K562 (cell line): Measurements from ENCODE around the gene POM121L12.

ENCODE experiments used
- CHD2 ChIP-seq: IDR thresholded peaks from 2 replicates; pipeline ENCODE4 v1.6.1; 2011; ENCODE audit warnings: low read depth, low read length
- MCM2 ChIP-seq: fragments of 450-650 bp; IDR thresholded peaks from 2 replicates; pipeline ENCODE4 v1.6.1; 2017; ENCODE audit warnings: low read depth, mild to moderate bottlenecking
- POLR2A ChIP-seq: fragments of 450-650 bp; conservative IDR thresholded peaks from 2 replicates; pipeline ENCODE4 v1.6.1; 2016
- RAD21 ChIP-seq, 2 experiments: fragments of 250-450 bp in 1 of 2; fragments of 450-650 bp in 1 of 2; sonication (Bioruptor Pico) in 1 of 2; formaldehyde crosslinking in 1 of 2; IDR thresholded peaks in 1 of 2; conservative IDR thresholded peaks in 1 of 2; 2 replicates each; pipeline versions ENCODE4 v1.4.0 to v1.8.0; 2020 to 2022; ENCODE audit warnings: mild to moderate bottlenecking in 2 of 2, moderate library complexity in 1 of 2
- RBM15 ChIP-seq: fragments of 200-400 bp; formaldehyde crosslinking; IDR thresholded peaks from 2 replicates; pipeline ENCODE4 v1.6.1; 2018; ENCODE audit warnings: mild to moderate bottlenecking, low read length, moderate library complexity; ENCODE audit not compliant: insufficient read depth
- ZFP1 ChIP-seq: fragments of 450-650 bp; formaldehyde crosslinking; IDR thresholded peaks from 2 replicates; pipeline ENCODE4 v1.4.0; 2020; ENCODE audit warnings: mild to moderate bottlenecking, mixed read lengths
- TF ChIP-seq, protein P1 (sequence below): fragments of 450-650 bp; IDR thresholded peaks from 2 replicates; pipeline ENCODE4 v1.6.1; 2017; ENCODE audit warnings: antibody characterized with exemption, mild to moderate bottlenecking
- TF ChIP-seq, protein P2 (sequence below), 3 experiments: IDR thresholded peaks in 2 of 3; conservative IDR thresholded peaks in 1 of 3; 2 replicates each; pipeline ENCODE4 v1.5.1; 2011 to 2012; ENCODE audit warnings: low read length in 3 of 3, mild to moderate bottlenecking in 3 of 3, control low read depth in 2 of 3, improper control_type of control experiment in 1 of 3, inconsistent platforms in 1 of 3, low read depth in 1 of 3, mixed read lengths in 1 of 3, moderate library complexity in 1 of 3; ENCODE audit not compliant: insufficient read depth in 2 of 3
- TF ChIP-seq, protein P3 (sequence below): fragments of 450-650 bp; IDR thresholded peaks from 2 replicates; pipeline ENCODE4 v1.6.1; 2016
- TF ChIP-seq, protein P4 (sequence below): fragments of 450-650 bp; formaldehyde crosslinking; IDR thresholded peaks from 2 replicates; pipeline ENCODE4 v1.4.0; 2020; ENCODE audit warnings: mild to moderate bottlenecking, moderate library complexity
- TF ChIP-seq, protein P5 (sequence below), 2 experiments: fragments of 450-650 bp; formaldehyde crosslinking in 1 of 2; IDR thresholded peaks; 2 replicates each; pipeline versions ENCODE4 v1.4.0 to v1.6.1; 2014 to 2020; ENCODE audit warnings: mild to moderate bottlenecking in 2 of 2, borderline replicate concordance in 1 of 2, low read depth in 1 of 2

DNA sequence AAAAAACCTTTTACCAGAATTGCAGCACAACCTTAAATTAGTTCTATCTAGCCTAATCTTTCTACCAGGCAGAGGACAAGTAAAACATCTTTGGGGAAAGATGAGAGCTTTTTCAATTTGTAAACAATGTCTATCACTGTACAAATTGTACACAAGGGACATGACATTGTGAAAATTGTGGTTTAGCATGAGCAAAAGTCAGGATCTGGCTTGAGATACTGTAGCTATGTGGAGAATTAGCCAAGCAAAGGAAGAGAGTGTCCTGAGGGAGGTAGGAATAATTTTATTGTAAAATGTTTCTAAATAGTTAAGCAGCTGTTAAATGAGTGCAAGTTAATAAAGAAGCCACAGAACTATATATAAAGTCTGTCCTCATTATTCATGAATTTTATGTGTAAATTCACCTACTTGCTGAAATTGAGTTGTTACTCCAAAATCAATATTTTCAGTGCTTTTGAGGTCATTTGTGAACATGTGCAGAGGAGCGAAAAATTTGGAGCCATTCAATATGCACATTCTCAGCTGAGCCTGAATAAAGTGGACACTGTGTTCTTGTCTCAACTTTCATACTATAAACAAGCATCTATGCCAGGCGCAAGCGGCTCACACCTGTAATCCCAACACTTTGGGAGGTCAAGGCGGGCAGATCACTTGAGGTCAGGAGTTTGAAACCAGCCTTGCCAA lies 42.8 kb upstream of the POM121L12 start:
- TF ChIP-seq, protein P1, sequence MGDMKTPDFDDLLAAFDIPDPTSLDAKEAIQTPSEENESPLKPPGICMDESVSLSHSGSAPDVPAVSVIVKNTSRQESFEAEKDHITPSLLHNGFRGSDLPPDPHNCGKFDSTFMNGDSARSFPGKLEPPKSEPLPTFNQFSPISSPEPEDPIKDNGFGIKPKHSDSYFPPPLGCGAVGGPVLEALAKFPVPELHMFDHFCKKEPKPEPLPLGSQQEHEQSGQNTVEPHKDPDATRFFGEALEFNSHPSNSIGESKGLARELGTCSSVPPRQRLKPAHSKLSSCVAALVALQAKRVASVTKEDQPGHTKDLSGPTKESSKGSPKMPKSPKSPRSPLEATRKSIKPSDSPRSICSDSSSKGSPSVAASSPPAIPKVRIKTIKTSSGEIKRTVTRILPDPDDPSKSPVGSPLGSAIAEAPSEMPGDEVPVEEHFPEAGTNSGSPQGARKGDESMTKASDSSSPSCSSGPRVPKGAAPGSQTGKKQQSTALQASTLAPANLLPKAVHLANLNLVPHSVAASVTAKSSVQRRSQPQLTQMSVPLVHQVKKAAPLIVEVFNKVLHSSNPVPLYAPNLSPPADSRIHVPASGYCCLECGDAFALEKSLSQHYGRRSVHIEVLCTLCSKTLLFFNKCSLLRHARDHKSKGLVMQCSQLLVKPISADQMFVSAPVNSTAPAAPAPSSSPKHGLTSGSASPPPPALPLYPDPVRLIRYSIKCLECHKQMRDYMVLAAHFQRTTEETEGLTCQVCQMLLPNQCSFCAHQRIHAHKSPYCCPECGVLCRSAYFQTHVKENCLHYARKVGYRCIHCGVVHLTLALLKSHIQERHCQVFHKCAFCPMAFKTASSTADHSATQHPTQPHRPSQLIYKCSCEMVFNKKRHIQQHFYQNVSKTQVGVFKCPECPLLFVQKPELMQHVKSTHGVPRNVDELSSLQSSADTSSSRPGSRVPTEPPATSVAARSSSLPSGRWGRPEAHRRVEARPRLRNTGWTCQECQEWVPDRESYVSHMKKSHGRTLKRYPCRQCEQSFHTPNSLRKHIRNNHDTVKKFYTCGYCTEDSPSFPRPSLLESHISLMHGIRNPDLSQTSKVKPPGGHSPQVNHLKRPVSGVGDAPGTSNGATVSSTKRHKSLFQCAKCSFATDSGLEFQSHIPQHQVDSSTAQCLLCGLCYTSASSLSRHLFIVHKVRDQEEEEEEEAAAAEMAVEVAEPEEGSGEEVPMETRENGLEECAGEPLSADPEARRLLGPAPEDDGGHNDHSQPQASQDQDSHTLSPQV = no peak
- TF ChIP-seq RBM15 (no peak), POLR2A (no peak), ZFP1 (CRISPR knock-in tag) (no peak), MCM2 (no peak), CHD2 (no peak), RAD21 (CRISPR knock-in tag; conservative IDR thresholded peaks at IDR 0.05 in 1 of 2, IDR thresholded peaks at IDR 0.05 in 1 of 2) (no peak)
- TF ChIP-seq, protein P2, sequence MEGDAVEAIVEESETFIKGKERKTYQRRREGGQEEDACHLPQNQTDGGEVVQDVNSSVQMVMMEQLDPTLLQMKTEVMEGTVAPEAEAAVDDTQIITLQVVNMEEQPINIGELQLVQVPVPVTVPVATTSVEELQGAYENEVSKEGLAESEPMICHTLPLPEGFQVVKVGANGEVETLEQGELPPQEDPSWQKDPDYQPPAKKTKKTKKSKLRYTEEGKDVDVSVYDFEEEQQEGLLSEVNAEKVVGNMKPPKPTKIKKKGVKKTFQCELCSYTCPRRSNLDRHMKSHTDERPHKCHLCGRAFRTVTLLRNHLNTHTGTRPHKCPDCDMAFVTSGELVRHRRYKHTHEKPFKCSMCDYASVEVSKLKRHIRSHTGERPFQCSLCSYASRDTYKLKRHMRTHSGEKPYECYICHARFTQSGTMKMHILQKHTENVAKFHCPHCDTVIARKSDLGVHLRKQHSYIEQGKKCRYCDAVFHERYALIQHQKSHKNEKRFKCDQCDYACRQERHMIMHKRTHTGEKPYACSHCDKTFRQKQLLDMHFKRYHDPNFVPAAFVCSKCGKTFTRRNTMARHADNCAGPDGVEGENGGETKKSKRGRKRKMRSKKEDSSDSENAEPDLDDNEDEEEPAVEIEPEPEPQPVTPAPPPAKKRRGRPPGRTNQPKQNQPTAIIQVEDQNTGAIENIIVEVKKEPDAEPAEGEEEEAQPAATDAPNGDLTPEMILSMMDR (IDR thresholded peaks at IDR 0.05 in 2 of 3, conservative IDR thresholded peaks at IDR 0.05 in 1 of 3; ENCODE audit: insufficient read depth in 2 of 3, low read depth in 1 of 3, low read length in 3 of 3) = no peak
- TF ChIP-seq, protein P3, sequence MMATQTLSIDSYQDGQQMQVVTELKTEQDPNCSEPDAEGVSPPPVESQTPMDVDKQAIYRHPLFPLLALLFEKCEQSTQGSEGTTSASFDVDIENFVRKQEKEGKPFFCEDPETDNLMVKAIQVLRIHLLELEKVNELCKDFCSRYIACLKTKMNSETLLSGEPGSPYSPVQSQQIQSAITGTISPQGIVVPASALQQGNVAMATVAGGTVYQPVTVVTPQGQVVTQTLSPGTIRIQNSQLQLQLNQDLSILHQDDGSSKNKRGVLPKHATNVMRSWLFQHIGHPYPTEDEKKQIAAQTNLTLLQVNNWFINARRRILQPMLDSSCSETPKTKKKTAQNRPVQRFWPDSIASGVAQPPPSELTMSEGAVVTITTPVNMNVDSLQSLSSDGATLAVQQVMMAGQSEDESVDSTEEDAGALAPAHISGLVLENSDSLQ = no peak
- TF ChIP-seq, protein P4, sequence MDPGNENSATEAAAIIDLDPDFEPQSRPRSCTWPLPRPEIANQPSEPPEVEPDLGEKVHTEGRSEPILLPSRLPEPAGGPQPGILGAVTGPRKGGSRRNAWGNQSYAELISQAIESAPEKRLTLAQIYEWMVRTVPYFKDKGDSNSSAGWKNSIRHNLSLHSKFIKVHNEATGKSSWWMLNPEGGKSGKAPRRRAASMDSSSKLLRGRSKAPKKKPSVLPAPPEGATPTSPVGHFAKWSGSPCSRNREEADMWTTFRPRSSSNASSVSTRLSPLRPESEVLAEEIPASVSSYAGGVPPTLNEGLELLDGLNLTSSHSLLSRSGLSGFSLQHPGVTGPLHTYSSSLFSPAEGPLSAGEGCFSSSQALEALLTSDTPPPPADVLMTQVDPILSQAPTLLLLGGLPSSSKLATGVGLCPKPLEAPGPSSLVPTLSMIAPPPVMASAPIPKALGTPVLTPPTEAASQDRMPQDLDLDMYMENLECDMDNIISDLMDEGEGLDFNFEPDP (CRISPR knock-in tag) = no peak
- TF ChIP-seq, protein P5, sequence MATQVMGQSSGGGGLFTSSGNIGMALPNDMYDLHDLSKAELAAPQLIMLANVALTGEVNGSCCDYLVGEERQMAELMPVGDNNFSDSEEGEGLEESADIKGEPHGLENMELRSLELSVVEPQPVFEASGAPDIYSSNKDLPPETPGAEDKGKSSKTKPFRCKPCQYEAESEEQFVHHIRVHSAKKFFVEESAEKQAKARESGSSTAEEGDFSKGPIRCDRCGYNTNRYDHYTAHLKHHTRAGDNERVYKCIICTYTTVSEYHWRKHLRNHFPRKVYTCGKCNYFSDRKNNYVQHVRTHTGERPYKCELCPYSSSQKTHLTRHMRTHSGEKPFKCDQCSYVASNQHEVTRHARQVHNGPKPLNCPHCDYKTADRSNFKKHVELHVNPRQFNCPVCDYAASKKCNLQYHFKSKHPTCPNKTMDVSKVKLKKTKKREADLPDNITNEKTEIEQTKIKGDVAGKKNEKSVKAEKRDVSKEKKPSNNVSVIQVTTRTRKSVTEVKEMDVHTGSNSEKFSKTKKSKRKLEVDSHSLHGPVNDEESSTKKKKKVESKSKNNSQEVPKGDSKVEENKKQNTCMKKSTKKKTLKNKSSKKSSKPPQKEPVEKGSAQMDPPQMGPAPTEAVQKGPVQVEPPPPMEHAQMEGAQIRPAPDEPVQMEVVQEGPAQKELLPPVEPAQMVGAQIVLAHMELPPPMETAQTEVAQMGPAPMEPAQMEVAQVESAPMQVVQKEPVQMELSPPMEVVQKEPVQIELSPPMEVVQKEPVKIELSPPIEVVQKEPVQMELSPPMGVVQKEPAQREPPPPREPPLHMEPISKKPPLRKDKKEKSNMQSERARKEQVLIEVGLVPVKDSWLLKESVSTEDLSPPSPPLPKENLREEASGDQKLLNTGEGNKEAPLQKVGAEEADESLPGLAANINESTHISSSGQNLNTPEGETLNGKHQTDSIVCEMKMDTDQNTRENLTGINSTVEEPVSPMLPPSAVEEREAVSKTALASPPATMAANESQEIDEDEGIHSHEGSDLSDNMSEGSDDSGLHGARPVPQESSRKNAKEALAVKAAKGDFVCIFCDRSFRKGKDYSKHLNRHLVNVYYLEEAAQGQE (IDR thresholded peaks at IDR 0.05; ENCODE audit: borderline replicate concordance) = no peak
- TF ChIP-seq, protein P5 (CRISPR knock-in tag; IDR thresholded peaks at IDR 0.05; ENCODE audit: low read depth) = no peak
